Thoracic aorta (tissue), 2 donors: ENCODE data around the gene ANAPC2. TPM values are rescaled to one million over a fixed set of nuclear protein-coding genes. Genes with fewer than 3 reads are reported as not detected.

ENCODE experiments used
- ATAC-seq: fragments of 150-250 bp; one replicate; pipeline ENCODE4 v1.8.0; 2017; ENCODE audit warnings: low read depth; ENCODE audit not compliant: insufficient number of reproducible peaks, low FRiP score
- DNase-seq: peaks from one replicate; pipeline ENCODE4 v3.0.0-alpha.2; 2020; ENCODE audit warnings: low spot score
- H3K27ac ChIP-seq, 2 donors: fragments of 200-600 bp; sonication (generic); 1 replicate in 1 of 2; 2 replicates in 1 of 2; pipeline ENCODE4 v1.5.1; 2016; ENCODE audit warnings: mild to moderate bottlenecking in 2 of 2, moderate library complexity in 2 of 2
- H3K27me3 ChIP-seq: fragments of 200-600 bp; sonication (generic); replicated peaks from 2 replicates; pipeline ENCODE4 v1.6.0; 2016; ENCODE audit warnings: mild to moderate bottlenecking; ENCODE audit not compliant: insufficient read depth
- H3K36me3 ChIP-seq: fragments of 200-600 bp; sonication (generic); one replicate; pipeline ENCODE4 v1.5.1; 2016
- H3K4me1 ChIP-seq, 2 donors: fragments of 200-600 bp; sonication (generic); 1 replicate in 1 of 2; 2 replicates in 1 of 2; pipeline versions ENCODE4 v1.5.1 to v1.6.0; 2016; ENCODE audit warnings: low read depth in 2 of 2, mild to moderate bottlenecking in 1 of 2; ENCODE audit not compliant: control insufficient read depth in 1 of 2
- H3K4me3 ChIP-seq: fragments of 200-600 bp; sonication (generic); 2 replicates; pipeline ENCODE4 v1.5.1; 2016; ENCODE audit warnings: mild to moderate bottlenecking
- H3K9me3 ChIP-seq: fragments of 200-600 bp; sonication (generic); 2 replicates; pipeline ENCODE4 v1.5.1; 2016
- total RNA-seq, 2 donors: library from RNA; depleted of rRNA; stranded (reverse); fragments of >200 nt; gene quantifications; one replicate each; pipeline versions ENCODE4 v1.1.0 to v1.2.3, GENCODE V29; 2016
- TF ChIP-seq, protein P1 (sequence below): fragments of 200-600 bp; sonication (generic); IDR thresholded peaks from one replicate; pipeline ENCODE4 v1.5.1; 2019; ENCODE audit warnings: antibody characterized with exemption

Gene ANAPC2
- total RNA-seq, 2 donors from 2014 or later = 25.2 to 43.0 TPM

DNA sequence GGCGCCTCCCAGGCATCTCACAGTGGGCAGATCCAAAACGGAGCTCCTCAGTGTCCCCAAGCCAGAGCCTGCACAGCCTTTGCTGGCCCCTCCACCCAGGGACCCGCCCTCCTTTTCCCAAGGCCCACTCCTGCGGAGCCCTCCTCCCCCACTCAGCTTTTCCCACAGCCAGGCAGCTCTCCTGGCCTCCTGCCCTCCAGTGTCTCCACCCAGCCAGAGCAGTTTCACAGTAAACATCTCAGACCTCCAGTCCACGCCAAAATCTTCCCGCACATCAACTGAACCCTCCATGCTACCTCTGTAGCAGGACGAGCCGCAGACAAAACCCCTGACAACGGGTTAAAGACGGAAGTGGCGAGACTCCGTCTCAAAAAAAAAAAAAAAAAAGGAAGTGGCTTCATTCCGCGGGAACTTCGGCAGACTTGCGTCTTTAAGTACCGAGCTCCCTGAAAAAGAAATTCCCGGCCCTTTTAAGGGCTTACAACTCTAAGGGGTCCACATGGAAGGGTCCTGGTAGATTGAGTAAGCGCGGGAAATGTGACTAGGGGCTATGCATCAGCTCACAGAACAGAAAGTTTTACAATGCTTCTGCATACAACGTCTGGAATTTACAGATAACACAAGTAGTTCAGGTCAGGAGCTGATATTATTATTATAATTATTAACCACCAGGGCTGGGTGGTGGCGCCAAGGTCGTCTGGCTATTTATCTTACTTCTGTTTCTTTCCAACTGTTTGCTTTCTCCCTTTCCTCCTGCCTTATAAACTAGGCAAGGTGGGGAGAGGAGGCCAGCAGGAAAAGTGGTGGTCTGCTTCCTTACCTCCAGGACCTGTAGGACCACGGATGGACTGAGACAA is 60.8 kb downstream of the ANAPC2 start:
- peak overlapping the region; percentile 89 for H3K4me3 ChIP-seq
- no peak for DNase-seq

DNA sequence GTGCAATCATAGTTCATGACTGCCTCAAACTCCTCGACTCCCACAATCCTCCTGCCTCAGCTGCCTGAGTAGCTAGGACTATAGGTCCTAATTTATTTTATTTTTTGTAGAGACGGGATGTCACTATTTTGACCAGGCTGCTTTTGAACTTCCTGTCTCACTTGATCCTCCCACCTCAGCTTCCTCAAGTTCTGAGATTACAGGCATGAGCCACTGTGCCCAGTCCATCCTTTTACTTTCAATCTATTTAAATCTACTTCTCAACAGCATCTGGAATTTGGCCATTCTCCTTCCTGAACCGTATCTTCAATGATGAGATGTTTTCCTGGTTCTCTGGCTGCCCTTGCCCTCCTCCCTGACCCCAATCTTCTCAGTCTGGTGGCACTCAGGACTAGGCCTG is 61.6 kb downstream of the ANAPC2 start:
- no peaks in the 10 kb centered on the region for H3K27me3 ChIP-seq

More for the DNA sequence above, 60.8 kb downstream of the ANAPC2 start:
- H3K27me3 ChIP-seq = no peaks in the 10 kb centered on the region
- peaks cover 6% of the 10 kb centered on the region for H3K9me3 ChIP-seq
- peak overlapping the region; percentile 3 to 47 for H3K27ac ChIP-seq
- ATAC-seq = no peak
- H3K4me1 ChIP-seq = peaks cover 18 to 33% of the 10 kb centered on the region in 2 donors
- TF ChIP-seq, protein P1, sequence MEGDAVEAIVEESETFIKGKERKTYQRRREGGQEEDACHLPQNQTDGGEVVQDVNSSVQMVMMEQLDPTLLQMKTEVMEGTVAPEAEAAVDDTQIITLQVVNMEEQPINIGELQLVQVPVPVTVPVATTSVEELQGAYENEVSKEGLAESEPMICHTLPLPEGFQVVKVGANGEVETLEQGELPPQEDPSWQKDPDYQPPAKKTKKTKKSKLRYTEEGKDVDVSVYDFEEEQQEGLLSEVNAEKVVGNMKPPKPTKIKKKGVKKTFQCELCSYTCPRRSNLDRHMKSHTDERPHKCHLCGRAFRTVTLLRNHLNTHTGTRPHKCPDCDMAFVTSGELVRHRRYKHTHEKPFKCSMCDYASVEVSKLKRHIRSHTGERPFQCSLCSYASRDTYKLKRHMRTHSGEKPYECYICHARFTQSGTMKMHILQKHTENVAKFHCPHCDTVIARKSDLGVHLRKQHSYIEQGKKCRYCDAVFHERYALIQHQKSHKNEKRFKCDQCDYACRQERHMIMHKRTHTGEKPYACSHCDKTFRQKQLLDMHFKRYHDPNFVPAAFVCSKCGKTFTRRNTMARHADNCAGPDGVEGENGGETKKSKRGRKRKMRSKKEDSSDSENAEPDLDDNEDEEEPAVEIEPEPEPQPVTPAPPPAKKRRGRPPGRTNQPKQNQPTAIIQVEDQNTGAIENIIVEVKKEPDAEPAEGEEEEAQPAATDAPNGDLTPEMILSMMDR = no peak
- no peaks in the 10 kb centered on the region for H3K36me3 ChIP-seq

More for the DNA sequence above, 61.6 kb downstream of the ANAPC2 start:
- TF ChIP-seq, protein P1 = no peak
- Histone ChIP-seq H3K4me3 (peak overlapping the region; percentile 89), H3K27ac (peak overlapping the region in 1 of 2 donors; percentile 47), H3K4me1 (peaks cover 18 to 33% of the 10 kb centered on the region in 2 donors), H3K36me3 (no peaks in the 10 kb centered on the region), H3K9me3 (peaks cover 6% of the 10 kb centered on the region)
- no peak for ATAC-seq
- no peak for DNase-seq

Other genes starting within 250 kb of the ANAPC2 start
- 100 to 1,000 TPM; 176 to 383 TPM for gene FBXW5, start 243.8 kb downstream of the ANAPC2 start, total RNA-seq
- gene C8G, start 243.3 kb downstream of the ANAPC2 start, total RNA-seq = not detected
- gene LCN12, start 236.3 kb downstream of the ANAPC2 start, total RNA-seq = under 1 TPM in 1 of 2 donors, not detected in 1; 0.27 TPM
- 10 to 100 TPM; 66.1 to 89.5 TPM for gene PTGDS, start 211.1 kb downstream of the ANAPC2 start, total RNA-seq
- not detected for gene LCNL1, start 205.6 kb downstream of the ANAPC2 start, total RNA-seq
- gene PAXX, start 196.1 kb downstream of the ANAPC2 start, total RNA-seq = 10 to 100 TPM; 49.9 to 57.3 TPM
- 1 to 10 TPM; 1.4 to 8.7 TPM for gene CLIC3, start 192.0 kb downstream of the ANAPC2 start, total RNA-seq
- gene ABCA2, start 160.3 kb downstream of the ANAPC2 start, total RNA-seq = 10 to 100 TPM; 37.2 to 60.5 TPM
- gene FUT7, start 156.5 kb downstream of the ANAPC2 start, total RNA-seq = not detected
- 10 to 100 TPM; 71.5 to 95.8 TPM for gene NPDC1, start 142.4 kb downstream of the ANAPC2 start, total RNA-seq
- under 1 TPM; 0.92 to 0.95 TPM for gene ENTPD2, start 134.5 kb downstream of the ANAPC2 start, total RNA-seq
- under 1 TPM; 0.41 to 0.92 TPM for gene SAPCD2, start 118.0 kb downstream of the ANAPC2 start, total RNA-seq
- gene UAP1L1, start 111.0 kb downstream of the ANAPC2 start, total RNA-seq = 10 to 100 TPM in 1 of 2 donors, 1 to 10 TPM in 1; 9.6 to 11.4 TPM
- 10 to 100 TPM; 32.9 to 52.9 TPM for gene MAN1B1, start 101.6 kb downstream of the ANAPC2 start, total RNA-seq
- gene DPP7, start 73.8 kb downstream of the ANAPC2 start, total RNA-seq = 100 to 1,000 TPM; 100 to 148 TPM
- gene GRIN1, start 49.4 kb downstream of the ANAPC2 start, total RNA-seq = not detected
- gene LRRC26, start 18.5 kb downstream of the ANAPC2 start, total RNA-seq = not detected
- gene TMEM210, start 16.5 kb downstream of the ANAPC2 start, total RNA-seq = not detected
- 10 to 100 TPM; 40.6 to 67.1 TPM for gene SSNA1, start 116 bp upstream of the ANAPC2 start, total RNA-seq
- 1 to 10 TPM; 4.7 to 5.6 TPM for gene TPRN, start 12.2 kb upstream of the ANAPC2 start, total RNA-seq
- gene TMEM203, start 17.1 kb upstream of the ANAPC2 start, total RNA-seq = 10 to 100 TPM; 12.0 to 35.2 TPM
- 10 to 100 TPM; 13.3 to 17.7 TPM for gene NDOR1, start 17.1 kb upstream of the ANAPC2 start, total RNA-seq
- 1 to 10 TPM in 1 of 2 donors, not detected in 1; 3.7 TPM for gene RNF208, start 33.7 kb upstream of the ANAPC2 start, total RNA-seq
- gene CYSRT1, start 36.6 kb upstream of the ANAPC2 start, total RNA-seq = not detected
- gene RNF224, start 38.9 kb upstream of the ANAPC2 start, total RNA-seq = not detected
- under 1 TPM in 1 of 2 donors, not detected in 1; 0.54 TPM for gene SLC34A3, start 42.3 kb upstream of the ANAPC2 start, total RNA-seq
- 100 to 1,000 TPM; 172 to 193 TPM for gene TUBB4B, start 52.7 kb upstream of the ANAPC2 start, total RNA-seq
- gene STPG3, start 62.7 kb upstream of the ANAPC2 start, total RNA-seq = not detected
- 10 to 100 TPM; 37.2 to 40.6 TPM for gene NELFB, start 66.8 kb upstream of the ANAPC2 start, total RNA-seq
- gene TOR4A, start 89.2 kb upstream of the ANAPC2 start, total RNA-seq = 10 to 100 TPM; 26.4 to 43.5 TPM
- 10 to 100 TPM in 1 of 2 donors, 1 to 10 TPM in 1; 8.5 to 16.9 TPM for gene NRARP, start 113.7 kb upstream of the ANAPC2 start, total RNA-seq
- 10 to 100 TPM; 22.7 to 29.4 TPM for gene EXD3, start 234.6 kb upstream of the ANAPC2 start, total RNA-seq
- 1 to 10 TPM; 3.5 to 9.6 TPM for gene NOXA1, start 234.8 kb upstream of the ANAPC2 start, total RNA-seq